Hematopoietic multipotent progenitor cell treated with erythropoietin and hydrocortisone succinate and interleukin-3 and kit ligand, for 4 days (in vitro differentiated cells): ENCODE measurements around the gene TSPAN14.
A peak's percentile ranks its signal among the peaks of the same experiment; 100 is the strongest.

Experiments
- DNase-seq: peaks from one replicate; pipeline ENCODE4 v3.0.0-alpha.2; 2015

The TSPAN14 gene

GRCh38 chr10:80552151-80552646, 98.1 kb downstream of the TSPAN14 start:
- no peak for DNase-seq

GRCh38 chr10:80553436-80553835, 99.3 kb downstream of the TSPAN14 start:
- DNase-seq, result no peak

GRCh38 chr10:80554050-80554449, 99.9 kb downstream of the TSPAN14 start:
- DNase-seq, result no peak

- no peak for DNase-seq
Observed at GRCh38 chr10:80555415-80555814, 101.3 kb downstream of the TSPAN14 start.

GRCh38 chr10:80561950-80562349, 107.8 kb downstream of the TSPAN14 start:
- DNase-seq, result no peak

GRCh38 chr10:80567292-80567691, 113.2 kb downstream of the TSPAN14 start:
- DNase-seq, result no peak

- no peak for DNase-seq
Observed at GRCh38 chr10:80569131-80569895, 115.2 kb downstream of the TSPAN14 start.

GRCh38 chr10:80571352-80571751, 117.2 kb downstream of the TSPAN14 start:
- DNase-seq, result no peak

GRCh38 chr10:80579181-80579763, 125.2 kb downstream of the TSPAN14 start:
- peak; percentile 37 for DNase-seq

- DNase-seq, result peak; percentile 87
Observed at GRCh38 chr10:80579849-80580637, 125.9 kb downstream of the TSPAN14 start.

GRCh38 chr10:80580638-80581468, 126.7 kb downstream of the TSPAN14 start:
- peak; percentile 32 for DNase-seq

GRCh38 chr10:80581469-80581835, 127.3 kb downstream of the TSPAN14 start:
- DNase-seq, result peak; percentile 27

- DNase-seq, result no peak
Observed at GRCh38 chr10:80582286-80582960, 128.3 kb downstream of the TSPAN14 start.
